ENCODE data around the gene ITIH3.
"Not testable (repeated sequence)": the region's sequence is repeated elsewhere in the genome, so short reads cannot be mapped to it uniquely, and the experiment has no call there.

ITIH3 gene

DNA sequence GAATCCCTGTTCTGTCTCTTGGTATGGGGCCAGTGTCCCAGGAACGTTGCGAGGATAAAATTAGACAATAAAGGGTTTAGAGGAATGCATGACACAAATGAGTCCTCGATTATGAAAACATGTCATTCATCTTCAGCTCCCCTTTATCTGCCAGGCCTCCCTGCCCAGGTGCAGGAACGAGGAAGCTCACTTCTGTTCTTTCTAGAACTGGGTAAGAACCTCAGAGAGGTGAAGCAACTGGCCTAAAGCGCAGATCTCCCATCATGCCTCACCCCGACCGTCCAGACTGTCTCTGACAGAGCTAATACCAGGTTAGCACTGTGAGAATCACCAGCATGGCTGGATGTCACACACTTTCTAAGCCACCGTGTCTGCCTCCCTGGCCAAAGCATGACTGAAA is 18.7 kb upstream of the ITIH3 start:
- no peak overlapping the region for H3K4me3 ChIP-seq (ENCODE audit: low read depth, low read length)
- TF ChIP-seq, protein P1, sequence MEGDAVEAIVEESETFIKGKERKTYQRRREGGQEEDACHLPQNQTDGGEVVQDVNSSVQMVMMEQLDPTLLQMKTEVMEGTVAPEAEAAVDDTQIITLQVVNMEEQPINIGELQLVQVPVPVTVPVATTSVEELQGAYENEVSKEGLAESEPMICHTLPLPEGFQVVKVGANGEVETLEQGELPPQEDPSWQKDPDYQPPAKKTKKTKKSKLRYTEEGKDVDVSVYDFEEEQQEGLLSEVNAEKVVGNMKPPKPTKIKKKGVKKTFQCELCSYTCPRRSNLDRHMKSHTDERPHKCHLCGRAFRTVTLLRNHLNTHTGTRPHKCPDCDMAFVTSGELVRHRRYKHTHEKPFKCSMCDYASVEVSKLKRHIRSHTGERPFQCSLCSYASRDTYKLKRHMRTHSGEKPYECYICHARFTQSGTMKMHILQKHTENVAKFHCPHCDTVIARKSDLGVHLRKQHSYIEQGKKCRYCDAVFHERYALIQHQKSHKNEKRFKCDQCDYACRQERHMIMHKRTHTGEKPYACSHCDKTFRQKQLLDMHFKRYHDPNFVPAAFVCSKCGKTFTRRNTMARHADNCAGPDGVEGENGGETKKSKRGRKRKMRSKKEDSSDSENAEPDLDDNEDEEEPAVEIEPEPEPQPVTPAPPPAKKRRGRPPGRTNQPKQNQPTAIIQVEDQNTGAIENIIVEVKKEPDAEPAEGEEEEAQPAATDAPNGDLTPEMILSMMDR (IDR thresholded peaks at IDR 0.05; ENCODE audit: low read depth, low read length): no peak

DNA sequence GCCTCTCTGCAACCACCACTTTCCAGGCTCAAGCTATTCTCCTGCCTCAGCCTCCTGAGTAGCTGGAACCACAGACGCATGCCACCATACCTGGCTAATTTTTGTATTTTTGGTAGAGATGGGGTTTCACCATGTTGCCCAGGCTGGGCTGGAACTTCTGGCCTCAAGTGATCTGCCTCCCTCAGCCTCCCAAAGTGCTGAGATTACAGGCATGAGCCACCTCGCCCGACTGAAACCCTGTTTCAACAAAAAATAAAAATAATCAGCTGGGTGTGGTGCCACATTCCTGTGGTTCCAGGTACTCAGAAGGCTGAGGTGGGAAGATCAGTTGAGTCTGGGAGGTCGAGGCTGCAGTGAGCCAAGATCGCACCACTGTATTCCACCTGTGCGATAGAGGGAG is 18.1 kb upstream of the ITIH3 start:
- H3K4me3 ChIP-seq (ENCODE audit: low read depth, low read length): not testable (repeated sequence)

DNA sequence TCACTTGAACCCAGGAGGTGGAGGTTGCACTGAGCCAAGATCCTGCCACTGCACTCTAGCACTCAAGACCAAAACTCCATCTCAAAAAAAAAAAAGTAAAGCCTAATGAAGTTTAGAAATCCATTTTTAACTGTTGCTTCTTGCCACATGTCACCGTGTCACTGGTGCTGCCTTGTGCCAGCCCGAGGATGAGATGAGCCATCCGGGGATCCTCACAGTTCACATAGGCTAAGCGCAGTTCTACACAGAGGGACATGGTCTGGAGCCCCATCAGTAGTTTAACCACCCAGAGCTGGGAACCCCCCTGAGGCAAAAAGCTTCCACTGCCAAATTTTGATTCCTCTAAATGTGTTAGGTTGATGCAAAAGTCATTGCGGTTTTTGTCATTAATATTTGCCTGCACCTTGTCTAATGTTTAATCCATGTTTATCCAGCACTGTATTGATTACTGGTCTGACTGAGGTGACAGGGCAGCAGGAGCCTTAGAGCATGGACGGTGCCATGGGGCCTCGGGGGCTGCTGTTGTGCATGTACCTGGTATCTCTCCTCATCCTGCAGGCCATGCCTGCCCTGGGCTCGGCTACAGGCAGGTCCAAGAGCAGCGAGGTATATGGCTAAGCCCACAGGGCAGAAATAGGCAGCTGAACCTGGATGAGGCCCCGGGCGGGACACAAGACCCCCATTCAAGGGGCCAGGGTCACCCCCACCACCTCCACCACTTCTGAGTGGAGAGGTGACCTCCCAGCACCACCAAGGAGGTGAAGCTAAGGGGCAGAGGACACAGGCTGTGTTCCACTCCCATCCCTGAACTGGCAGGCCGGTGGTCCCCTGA is 17.3 kb upstream of the ITIH3 start, which contains the start of gene ITIH1:
TSS of gene ITIH1 (plus strand) at position 473 of the 832 bp plus-strand sequence. CDS start at position 490, 17 bp downstream.
- TF ChIP-seq, protein P1 (IDR thresholded peaks at IDR 0.05; ENCODE audit: low read depth, low read length): no peak
- no peak within 1 kb of the TSS for H3K4me3 ChIP-seq (ENCODE audit: low read depth, low read length)

DNA sequence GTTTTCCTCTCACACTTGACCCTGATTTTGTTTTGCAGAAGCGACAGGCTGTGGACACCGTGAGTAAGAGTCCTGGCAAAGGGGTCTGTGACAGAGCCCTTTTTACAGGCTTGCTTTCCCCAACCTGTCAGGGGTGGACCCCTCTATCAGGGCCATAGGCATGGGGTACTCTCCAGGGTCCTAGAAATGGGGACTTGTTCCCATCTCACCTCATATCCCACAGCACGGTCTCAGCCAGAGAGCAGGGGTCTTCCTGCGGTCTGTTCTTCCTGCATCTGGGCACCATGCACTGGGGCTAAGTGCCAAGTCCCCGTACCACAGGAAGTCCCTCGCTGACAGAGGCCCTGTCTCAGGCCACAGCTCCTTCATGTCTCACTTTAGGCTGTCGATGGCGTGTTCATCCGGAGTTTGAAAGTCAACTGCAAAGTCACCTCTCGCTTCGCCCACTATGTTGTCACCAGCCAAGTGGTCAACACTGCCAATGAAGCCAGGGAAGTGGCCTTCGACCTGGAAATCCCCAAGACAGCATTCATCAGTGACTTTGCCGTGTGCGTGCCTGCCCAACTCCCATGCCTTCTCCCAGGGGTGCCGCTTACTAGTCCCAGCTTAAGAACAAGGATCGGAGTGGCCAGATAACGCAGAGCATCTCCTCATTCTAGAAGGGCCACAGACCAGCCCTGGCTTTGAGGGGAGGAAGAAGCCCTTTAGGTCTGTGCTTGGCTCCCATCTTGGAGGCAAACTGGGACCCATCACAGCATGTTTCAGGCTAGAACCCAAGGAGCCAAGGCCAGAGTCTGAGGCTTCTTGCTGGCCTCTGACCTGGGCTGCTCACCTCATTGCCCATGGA is 16.4 kb upstream of the ITIH3 start:
- TF ChIP-seq, protein P1 (IDR thresholded peaks at IDR 0.05; ENCODE audit: low read depth, low read length): no peak
- H3K4me3 ChIP-seq (ENCODE audit: low read depth, low read length): no peak overlapping the region

DNA sequence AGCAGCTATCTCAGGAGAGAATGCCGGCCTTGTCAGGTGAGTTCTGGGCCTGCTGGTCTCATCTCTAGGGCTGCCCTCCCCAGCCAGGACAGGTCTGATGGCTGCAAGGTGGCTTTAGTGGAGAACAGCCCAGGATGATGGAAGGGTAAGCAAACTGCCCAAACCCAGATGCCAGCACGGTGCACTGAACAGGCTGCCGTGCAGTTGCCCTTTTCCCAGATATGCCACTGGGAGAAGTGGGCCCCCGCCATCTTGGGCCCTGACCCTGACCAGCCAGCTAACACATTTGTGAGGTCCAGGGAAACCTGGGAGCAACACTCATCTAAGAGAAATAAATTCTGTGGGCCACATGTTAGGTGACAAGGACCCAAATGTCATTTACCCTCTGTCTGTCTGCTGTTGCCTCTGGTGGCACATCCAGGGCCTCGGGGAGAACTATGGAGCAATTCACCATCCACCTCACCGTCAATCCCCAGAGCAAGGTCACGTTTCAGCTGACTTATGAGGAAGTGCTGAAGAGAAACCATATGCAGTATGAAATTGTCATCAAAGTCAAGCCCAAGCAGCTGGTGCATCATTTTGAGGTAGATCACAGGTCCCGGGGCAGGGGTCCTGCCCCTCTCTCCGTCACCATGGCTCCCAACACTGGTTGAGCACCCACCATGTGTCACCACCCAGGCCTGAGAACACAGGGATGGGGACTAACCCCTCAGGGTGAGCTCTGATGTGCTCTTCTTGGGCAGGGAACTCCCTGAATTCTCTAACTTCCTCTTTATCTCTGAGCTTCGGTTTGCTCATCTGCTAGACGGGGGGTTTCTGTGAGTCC is 15.4 kb upstream of the ITIH3 start:
- H3K4me3 ChIP-seq (ENCODE audit: low read depth, low read length): no peak overlapping the region
- TF ChIP-seq, protein P1 (IDR thresholded peaks at IDR 0.05; ENCODE audit: low read depth, low read length): no peak

DNA sequence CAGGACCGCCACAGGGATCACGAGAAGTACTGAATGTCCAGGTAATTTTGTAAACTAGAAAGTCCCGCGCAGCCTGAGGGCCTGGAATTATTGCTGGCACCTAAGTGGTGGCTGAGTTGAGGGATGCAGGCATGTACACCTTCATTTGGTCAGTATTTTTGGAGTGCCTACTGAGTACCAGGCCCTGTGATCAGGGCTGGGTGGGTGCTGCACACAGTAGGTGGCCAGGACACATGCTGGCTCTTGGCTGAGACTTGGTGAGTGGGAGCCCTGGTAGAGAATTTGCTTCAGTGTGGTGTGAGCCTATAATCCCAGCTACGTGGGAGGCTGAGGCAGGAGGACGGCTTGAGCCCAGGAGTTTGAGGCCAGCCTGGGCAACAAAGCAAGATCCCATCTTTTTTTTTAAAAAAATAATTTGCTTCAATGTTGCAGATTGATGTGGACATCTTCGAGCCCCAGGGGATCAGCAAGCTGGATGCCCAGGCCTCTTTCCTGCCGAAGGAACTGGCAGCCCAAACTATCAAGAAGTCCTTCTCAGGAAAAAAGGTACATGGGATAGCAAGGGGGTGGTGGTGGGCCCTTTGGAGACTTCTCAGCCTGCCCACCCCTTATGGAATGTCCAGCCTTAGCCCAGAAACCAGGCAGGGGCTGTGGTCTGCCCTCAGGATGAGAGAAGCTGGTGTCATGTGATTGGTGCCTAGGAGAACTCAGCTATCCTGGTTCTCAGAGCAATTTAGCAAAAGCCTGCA is 14.6 kb upstream of the ITIH3 start:
- H3K4me3 ChIP-seq (ENCODE audit: low read depth, low read length): no peak overlapping the region

More for the DNA sequence above, 14.6 kb upstream of the ITIH3 start:
- TF ChIP-seq, protein P1 (IDR thresholded peaks at IDR 0.05; ENCODE audit: low read depth, low read length): no peak

Measured in WI38 (cell line).